GM21367 (cell line): ENCODE results near the gene UACA.
A peak's percentile ranks its signal among the peaks of the same experiment; 100 is the strongest.
"Not testable (repeated sequence)": the region's sequence is repeated elsewhere in the genome, so short reads cannot be mapped to it uniquely, and the experiment has no call there.

Source experiments
- ATAC-seq: cut with Tn5 transposase; IDR thresholded peaks from one replicate; pipeline ENCODE4 v1.9.1; 2021; ENCODE audit not compliant: unreplicated experiment

UACA gene, protein sequence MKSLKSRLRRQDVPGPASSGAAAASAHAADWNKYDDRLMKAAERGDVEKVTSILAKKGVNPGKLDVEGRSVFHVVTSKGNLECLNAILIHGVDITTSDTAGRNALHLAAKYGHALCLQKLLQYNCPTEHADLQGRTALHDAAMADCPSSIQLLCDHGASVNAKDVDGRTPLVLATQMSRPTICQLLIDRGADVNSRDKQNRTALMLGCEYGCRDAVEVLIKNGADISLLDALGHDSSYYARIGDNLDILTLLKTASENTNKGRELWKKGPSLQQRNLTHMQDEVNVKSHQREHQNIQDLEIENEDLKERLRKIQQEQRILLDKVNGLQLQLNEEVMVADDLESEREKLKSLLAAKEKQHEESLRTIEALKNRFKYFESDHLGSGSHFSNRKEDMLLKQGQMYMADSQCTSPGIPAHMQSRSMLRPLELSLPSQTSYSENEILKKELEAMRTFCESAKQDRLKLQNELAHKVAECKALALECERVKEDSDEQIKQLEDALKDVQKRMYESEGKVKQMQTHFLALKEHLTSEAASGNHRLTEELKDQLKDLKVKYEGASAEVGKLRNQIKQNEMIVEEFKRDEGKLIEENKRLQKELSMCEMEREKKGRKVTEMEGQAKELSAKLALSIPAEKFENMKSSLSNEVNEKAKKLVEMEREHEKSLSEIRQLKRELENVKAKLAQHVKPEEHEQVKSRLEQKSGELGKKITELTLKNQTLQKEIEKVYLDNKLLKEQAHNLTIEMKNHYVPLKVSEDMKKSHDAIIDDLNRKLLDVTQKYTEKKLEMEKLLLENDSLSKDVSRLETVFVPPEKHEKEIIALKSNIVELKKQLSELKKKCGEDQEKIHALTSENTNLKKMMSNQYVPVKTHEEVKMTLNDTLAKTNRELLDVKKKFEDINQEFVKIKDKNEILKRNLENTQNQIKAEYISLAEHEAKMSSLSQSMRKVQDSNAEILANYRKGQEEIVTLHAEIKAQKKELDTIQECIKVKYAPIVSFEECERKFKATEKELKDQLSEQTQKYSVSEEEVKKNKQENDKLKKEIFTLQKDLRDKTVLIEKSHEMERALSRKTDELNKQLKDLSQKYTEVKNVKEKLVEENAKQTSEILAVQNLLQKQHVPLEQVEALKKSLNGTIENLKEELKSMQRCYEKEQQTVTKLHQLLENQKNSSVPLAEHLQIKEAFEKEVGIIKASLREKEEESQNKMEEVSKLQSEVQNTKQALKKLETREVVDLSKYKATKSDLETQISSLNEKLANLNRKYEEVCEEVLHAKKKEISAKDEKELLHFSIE (N-terminal part only)

DNA sequence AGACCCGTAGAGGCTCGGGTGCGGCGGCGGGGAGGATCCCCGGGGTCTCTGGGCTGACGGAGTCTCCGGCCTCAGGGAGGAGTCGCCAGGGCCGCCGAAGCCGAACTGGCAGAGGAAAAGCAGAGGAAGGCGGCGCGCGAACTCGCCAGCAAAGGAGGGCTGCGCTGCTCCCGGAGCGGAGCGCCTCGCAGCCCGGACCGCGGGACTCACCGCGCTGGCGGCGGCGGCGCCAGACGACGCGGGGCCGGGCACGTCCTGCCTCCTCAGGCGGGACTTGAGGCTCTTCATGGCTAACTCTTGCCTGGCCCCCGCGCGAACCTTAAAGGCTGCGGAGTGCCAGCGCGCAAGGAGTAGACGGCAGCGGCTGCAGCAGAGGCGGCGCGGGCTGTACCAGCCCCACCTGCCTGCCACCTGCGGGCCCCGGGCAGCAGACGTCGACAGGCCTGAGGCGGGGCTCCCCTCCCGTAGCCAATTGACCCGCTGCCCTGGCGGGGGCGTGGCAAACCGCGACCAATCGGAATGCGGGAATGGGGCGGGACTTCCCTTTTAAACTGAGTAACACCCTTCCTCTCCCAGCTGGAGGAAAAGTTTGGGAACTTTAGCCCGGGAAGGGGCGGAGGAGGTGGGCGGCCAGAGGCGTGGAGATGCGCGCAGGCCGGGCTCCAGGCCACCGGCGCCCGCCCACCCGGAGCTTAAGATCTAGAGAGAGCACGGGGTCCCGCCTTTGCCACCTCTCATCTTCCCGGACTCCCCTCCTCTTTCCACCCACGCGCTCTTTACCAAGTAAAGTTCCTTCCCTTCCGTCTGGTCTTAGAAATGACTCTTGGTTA, at the start of gene UACA:
Gene UACA (minus strand): TSS at position 439 of the 830 bp plus-strand sequence. CDS start 151 bp downstream, at position 288.
- peak; percentile 86 for ATAC-seq

DNA sequence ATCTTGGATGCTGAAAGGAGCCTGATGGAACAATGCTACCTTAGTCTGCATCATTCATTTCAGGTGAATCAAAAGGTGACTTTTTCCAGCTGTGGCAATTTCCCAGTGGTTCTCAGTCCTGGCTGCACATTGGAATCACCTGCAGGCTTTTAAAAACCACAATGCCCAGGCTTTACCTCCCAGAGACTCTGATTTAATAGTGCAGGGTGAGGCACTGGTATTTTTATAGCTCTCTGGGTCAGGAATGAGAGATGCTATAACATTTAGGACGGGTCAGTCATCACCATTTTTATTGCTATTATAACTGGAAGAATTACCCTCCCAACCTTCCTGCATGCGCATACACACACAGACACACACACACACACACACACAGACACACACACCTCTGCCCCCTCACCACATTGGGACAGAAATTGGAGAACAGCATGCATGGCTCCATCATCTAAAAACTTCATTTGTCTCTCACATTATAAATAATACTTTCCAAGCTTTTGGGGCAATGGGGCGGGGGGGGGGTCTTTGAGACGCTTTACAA, 49.5 kb upstream of the UACA start:
- no peak for ATAC-seq

DNA sequence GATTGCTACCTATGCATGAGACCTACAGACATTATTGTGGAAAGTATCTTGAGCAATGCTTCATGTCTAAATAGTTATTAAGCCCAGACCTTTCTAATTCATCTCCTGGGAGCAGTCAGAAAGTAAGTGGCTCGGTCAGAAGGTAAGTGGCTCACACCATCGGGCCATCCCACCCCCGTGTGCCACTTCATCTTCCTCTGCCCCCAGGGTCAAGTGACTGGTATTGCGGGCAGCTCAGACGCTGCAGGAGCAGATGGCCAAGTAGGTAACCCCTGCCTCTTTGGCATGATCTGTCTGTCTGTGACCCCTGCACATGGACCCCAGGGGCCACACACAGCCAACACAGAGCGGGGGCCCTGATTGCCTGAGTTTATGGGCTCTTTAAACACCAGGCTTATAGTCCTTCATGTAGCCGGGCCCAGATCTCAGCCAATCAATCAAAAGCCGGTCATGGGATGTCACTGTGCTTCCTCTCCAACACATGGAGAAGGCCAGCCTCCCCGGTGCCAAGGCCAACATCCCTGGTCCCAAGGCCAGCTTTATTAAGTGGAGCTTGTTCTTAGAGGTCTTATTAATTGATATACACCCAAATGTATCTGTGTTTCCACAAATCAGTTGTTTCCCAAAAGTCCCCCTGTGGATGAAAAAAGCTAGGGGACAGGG, 47.7 kb upstream of the UACA start:
- no peak for ATAC-seq

GRCh38 chr15:70806992-70807712, 43.8 kb upstream of the UACA start:
- ATAC-seq: no peak

GRCh38 chr15:70804388-70804787, 41.0 kb upstream of the UACA start:
- ATAC-seq: not testable (repeated sequence)

- no peak for ATAC-seq
Observed at GRCh38 chr15:70802629-70803028, 39.3 kb upstream of the UACA start.

DNA sequence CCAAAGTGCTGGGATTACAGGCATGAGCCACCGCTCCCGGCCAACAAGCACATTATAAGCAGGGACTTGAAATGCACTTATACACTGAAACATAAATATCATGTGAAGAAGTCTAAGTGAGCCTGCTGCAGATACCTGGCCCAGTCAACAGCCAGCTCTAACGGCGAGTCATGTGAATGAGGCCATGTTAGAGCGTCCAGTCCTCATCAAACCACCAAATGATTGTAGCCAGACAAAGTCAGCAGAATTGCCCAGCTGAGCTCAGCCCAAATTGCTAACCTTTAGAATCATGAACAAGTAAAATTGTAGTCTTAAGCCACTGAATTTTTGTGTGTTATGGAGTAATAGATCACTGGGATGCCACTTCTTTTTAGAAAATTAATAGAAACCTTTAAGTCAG, 37.8 kb upstream of the UACA start:
- no peak for ATAC-seq

DNA sequence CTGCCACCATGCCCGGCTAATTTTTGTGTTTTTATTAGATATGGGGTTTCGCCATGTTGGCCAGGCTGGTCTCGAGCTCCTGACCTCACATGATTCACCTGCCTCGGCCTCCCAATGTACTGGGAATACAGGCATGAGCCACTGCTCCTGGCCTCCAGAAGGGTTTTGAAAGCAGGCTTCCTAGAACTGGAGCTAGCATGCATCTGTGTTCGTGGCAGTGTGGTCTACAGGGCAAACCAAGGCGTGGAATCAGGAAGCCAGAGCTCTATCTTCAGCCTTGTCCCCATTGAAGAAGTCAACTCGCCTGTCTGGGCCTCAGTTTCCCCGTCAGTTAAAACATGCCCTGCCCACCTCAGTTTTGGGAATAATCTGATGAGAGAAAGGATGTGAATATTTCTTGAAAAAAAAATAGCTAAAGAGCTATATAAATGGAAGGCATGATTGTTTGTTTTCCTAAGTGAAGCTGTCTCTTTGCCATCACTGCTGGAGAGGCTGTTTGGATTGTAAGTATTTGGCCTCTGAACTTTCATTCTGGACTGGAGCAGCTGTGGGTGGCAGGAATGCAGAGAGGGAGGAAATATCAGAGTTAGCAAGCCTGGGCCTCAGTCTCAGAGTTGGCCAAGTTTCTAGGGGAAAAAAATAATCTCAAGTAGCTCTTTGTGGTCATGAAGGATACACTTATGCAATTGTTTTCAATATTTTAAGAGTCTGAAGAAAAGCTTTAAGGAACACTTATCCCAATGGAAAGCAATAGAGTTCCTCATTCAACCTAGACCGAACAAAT, 36.5 kb upstream of the UACA start:
- ATAC-seq: no peak

DNA sequence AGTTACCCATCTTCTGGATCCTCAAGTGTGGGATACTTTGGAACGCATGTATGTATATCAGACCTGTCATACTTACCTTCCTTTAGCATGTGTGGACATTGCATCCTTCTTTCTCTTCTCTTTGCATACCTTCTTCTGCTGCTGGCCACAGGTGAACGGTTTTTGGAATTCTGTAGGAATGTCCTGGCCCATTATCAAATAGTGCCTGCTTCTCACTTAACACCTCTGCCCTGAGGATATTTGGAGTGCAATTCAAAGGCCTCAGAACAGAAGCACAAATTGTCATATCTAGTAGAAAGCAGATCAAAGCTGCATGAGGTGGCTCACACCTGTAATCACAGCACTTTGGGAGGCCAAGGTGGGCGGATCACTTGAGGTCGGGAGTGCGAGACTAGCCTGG, 34.1 kb upstream of the UACA start:
- ATAC-seq: no peak

DNA sequence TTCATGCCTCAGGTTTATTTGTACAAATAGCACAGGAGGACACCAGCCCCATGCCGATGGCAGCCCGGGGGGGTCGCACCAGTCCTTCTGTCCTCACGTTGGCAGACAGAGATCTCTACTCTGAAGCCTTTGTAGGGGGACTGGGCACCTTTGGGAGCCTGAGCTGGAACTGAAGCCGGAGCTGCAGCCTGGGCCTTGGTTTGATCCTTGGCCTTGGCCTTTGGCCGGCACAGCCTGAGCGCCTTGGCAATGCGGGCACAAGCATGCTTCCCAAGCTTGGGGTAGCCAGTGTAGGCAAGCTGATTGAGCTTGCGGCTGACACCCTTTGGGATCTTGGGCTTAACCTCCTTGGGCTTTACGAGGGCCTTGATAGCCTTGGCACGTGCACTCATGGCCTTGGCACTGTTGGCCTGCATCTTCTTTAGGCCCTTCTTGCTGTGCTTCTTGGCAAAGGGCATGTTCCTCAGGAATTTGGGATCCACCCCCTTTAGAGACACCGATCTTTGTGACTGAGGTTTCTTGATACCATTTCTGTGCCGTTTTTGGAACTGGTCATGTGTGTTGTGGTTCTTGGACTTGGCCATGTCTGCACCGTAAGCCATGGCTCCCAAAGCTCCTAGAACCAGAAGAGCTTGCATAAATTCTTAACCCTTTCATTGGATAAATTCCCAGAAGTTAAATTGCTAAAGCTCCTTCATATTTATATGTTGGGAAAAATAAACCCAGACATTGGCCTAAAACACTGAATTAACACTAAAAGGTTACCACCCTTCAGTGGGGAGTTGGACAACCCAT, 33.4 kb upstream of the UACA start:
- ATAC-seq: no peak

DNA sequence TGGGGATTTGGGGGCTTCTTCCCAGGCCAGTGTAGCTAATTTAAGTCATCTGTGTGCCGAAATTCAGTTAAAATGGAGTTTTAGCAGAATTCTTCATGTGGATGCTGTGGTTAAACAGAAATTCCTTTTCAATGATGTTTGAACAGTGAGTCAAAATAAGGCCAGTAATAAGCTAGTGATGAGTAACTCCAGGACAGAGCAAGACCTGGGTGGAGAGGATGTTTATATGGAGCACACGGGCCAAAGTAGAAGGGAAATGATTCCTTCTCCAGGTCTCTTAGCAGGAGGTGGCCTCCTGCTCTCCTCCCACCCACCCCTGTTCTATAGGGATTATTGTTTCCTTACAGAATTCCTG, 31.9 kb upstream of the UACA start:
- no peak for ATAC-seq

DNA sequence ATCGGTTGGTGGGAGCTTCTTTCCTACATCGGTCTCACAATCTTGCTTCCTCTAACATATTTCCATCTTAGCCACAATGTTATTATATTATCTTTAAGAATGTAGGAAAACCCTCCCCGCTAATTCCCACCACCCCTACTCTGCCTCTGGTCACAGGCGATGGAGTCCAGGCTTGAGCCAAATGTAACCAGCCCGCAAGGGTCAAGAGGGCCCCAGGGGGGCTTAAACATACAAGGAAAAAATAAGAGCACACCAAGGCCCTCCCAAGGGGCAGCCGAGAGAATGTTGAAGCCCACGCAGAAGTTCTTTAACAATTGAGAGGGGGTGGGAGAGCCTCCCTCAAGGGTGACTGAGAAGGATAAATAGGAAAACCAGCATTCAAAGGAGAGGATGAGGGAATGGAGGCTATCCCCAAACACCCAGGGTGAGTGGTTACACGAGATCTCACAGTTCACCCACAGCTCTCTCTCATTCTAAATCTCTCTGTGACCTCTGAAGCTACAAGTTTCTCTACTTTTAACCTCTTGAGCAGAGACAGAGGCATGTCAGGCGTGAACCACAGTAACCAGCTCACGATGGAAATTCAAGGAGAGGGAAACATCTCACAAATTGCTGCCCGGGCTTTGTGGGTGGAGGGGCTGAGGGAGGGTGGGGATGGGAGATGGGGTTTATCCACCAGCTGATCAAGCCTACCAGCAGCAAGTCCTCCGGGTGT, 31.4 kb upstream of the UACA start:
- no peak for ATAC-seq

DNA sequence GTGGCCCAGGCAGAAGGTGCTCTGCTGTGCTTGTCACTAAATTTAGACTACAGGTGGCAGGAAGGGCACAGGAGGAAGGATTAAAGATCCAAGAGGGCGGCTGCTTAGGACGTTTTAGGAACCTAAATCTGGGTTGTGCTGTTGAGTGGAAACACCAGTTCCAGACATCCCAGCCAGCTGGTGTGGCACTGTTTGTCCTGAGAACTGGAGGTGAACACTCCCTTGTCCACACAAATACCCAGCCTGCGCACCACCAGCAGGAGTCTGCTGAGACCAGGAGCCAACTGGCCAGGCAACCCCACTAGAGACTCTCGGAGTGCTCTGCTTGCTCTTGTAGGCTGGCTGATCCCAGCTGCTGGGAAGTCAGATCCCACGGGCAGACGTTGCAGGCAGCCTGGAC, 30.3 kb upstream of the UACA start:
- ATAC-seq: no peak

- ATAC-seq: no peak
Observed at GRCh38 chr15:70792171-70792573, 28.8 kb upstream of the UACA start.

GRCh38 chr15:70791259-70791658, 27.9 kb upstream of the UACA start:
- no peak for ATAC-seq

- no peak for ATAC-seq
Observed at GRCh38 chr15:70789213-70789612, 25.9 kb upstream of the UACA start.
